Smooth muscle cell (in vitro differentiated cells): Measurements from ENCODE around the gene DGCR8. TPM values are rescaled to one million over a fixed set of nuclear protein-coding genes. Genes with fewer than 3 reads are reported as not detected.

Experiments used
- DNase-seq: peaks from one replicate; lab custom pipeline; 2025; ENCODE audit not compliant: unreplicated experiment; lab: John Stamatoyannopoulos, UW
- H2AFZ ChIP-seq: fragments of 200-600 bp; sonication (generic); 2 replicates; pipeline ENCODE4 v1.6.0; 2016; ENCODE audit warnings: antibody characterized with exemption, low read depth, mild to moderate bottlenecking
- H3F3A ChIP-seq: fragments of 200-600 bp; sonication (generic); 2 replicates; pipeline ENCODE4 v1.6.0; 2017; ENCODE audit warnings: antibody characterized with exemption, low read depth
- H3K27ac ChIP-seq: fragments of 200-600 bp; sonication (generic); 2 replicates; pipeline ENCODE4 v1.5.1; 2016; ENCODE audit warnings: low read depth, mild to moderate bottlenecking
- H3K27me3 ChIP-seq: fragments of 200-600 bp; sonication (generic); 2 replicates; pipeline ENCODE4 v1.6.1; 2016; ENCODE audit warnings: low read depth, mild to moderate bottlenecking
- H3K36me3 ChIP-seq: fragments of 200-600 bp; sonication (generic); 2 replicates; pipeline ENCODE4 v1.5.1; 2016; ENCODE audit warnings: low read depth
- H3K4me1 ChIP-seq: fragments of 200-600 bp; sonication (generic); 2 replicates; pipeline ENCODE4 v1.5.1; 2016; ENCODE audit warnings: low read depth
- H3K4me2 ChIP-seq: fragments of 200-600 bp; sonication (generic); 2 replicates; pipeline ENCODE4 v1.6.0; 2016; ENCODE audit warnings: mild to moderate bottlenecking
- H3K4me3 ChIP-seq: fragments of 200-600 bp; sonication (generic); 2 replicates; pipeline ENCODE4 v1.5.1; 2016; ENCODE audit warnings: mild to moderate bottlenecking
- H3K79me2 ChIP-seq: fragments of 200-600 bp; sonication (generic); 2 replicates; pipeline ENCODE4 v1.6.0; 2016; ENCODE audit warnings: low read depth, mild to moderate bottlenecking
- H3K9ac ChIP-seq: fragments of 200-600 bp; sonication (generic); 2 replicates; pipeline ENCODE4 v1.6.0; 2016; ENCODE audit warnings: low read depth
- H3K9me3 ChIP-seq: fragments of 200-600 bp; sonication (generic); replicated peaks from 2 replicates; pipeline ENCODE4 v1.5.1; 2016; ENCODE audit warnings: low read depth
- H4K20me1 ChIP-seq: fragments of 200-600 bp; sonication (generic); 2 replicates; pipeline ENCODE4 v1.6.0; 2016; ENCODE audit warnings: low read depth
- CTCF ChIP-seq: fragments of 200-600 bp; sonication (generic); IDR thresholded peaks from 2 replicates; pipeline ENCODE4 v1.5.1; 2017; ENCODE audit warnings: borderline replicate concordance, mild to moderate bottlenecking, antibody characterized with exemption; ENCODE audit not compliant: insufficient read depth, poor library complexity, severe bottlenecking
- WGBS: methylation state at CpG from one replicate; pipeline ENCODE4 v1.1.7; 2016; ENCODE audit warnings: low lambda C conversion rate; 5-methylcytosine and 5-hydroxymethylcytosine counted together
- polyA plus RNA-seq: library from polyadenylated mRNA; unstranded; fragments of >200 nt; fragmentation: Nextera tagmentation; extraction: Ambion mirVana; gene quantifications from 2 replicates; pipeline ENCODE4 v1.2.1, GENCODE V29; 2016
- total RNA-seq: library from RNA; depleted of rRNA; stranded (reverse); fragments of >200 nt; gene quantifications from 2 replicates; pipeline ENCODE4 v1.2.3, GENCODE V29; 2014

Gene DGCR8
- total and polyA plus RNA-seq, 2 experiments from 2014 or later = 6.5 to 9.7 TPM

- no peaks in the 10 kb centered on the region for H3K27me3 ChIP-seq
- H3K4me1 ChIP-seq = no peaks in the 10 kb centered on the region
- H3K4me2 ChIP-seq = no peak overlapping the region
- no peak for DNase-seq
- over 99% methylated on average over 14 of the region's 14 CpGs for WGBS
- no peak overlapping the region for H2AFZ ChIP-seq
- H3F3A ChIP-seq = no peaks in the 10 kb centered on the region
- H3K9ac ChIP-seq = no peak overlapping the region
- H3K79me2 ChIP-seq = no peaks in the 10 kb centered on the region
- H3K27ac ChIP-seq = no peak overlapping the region
- H3K4me3 ChIP-seq = no peak overlapping the region
- TF ChIP-seq CTCF = no peak
- H4K20me1 ChIP-seq = peaks cover 73% of the 10 kb centered on the region
- no peaks in the 10 kb centered on the region for H3K9me3 ChIP-seq
- H3K36me3 ChIP-seq = no peaks in the 10 kb centered on the region
These were observed 46.9 kb upstream of the DGCR8 start for GRCh38 chr22:20033045-20033706.

GRCh38 chr22:20034143-20034542 is 45.9 kb upstream of the DGCR8 start:
- no peaks in the 10 kb centered on the region for H3K36me3 ChIP-seq
- H3K9me3 ChIP-seq = no peaks in the 10 kb centered on the region
- WGBS = 83% methylated on average over 5 of the region's 5 CpGs
- TF ChIP-seq CTCF = no peak
- no peak for DNase-seq
- no peaks in the 10 kb centered on the region for H3K27me3 ChIP-seq
- no peak overlapping the region for H3K4me3 ChIP-seq
- no peaks in the 10 kb centered on the region for H3K79me2 ChIP-seq
- no peak overlapping the region for H3K9ac ChIP-seq
- H4K20me1 ChIP-seq = peaks cover 63% of the 10 kb centered on the region
- no peak overlapping the region for H3K27ac ChIP-seq
- no peaks in the 10 kb centered on the region for H3F3A ChIP-seq
- H2AFZ ChIP-seq = no peak overlapping the region
- H3K4me1 ChIP-seq = no peaks in the 10 kb centered on the region
- no peak overlapping the region for H3K4me2 ChIP-seq

- Histone ChIP-seq H3K4me1 (no peaks in the 10 kb centered on the region), H3K79me2 (no peaks in the 10 kb centered on the region), H3K36me3 (no peaks in the 10 kb centered on the region), H3K4me3 (no peak overlapping the region), H3K9ac (no peak overlapping the region), H3K9me3 (no peaks in the 10 kb centered on the region), H3K27ac (no peak overlapping the region), H3K27me3 (no peaks in the 10 kb centered on the region), H2AFZ (no peak overlapping the region), H3K4me2 (no peak overlapping the region), H3F3A (no peaks in the 10 kb centered on the region), H4K20me1 (peaks cover 55% of the 10 kb centered on the region)
- DNase-seq = no peak
- no peak for TF ChIP-seq CTCF
- 92% methylated on average over 16 of the region's 16 CpGs for WGBS
These were observed 44.5 kb upstream of the DGCR8 start for GRCh38 chr22:20035375-20036083.
